Stimulated activated CD8-positive, alpha-beta memory T cell treated with anti-CD3 and anti-CD28 coated beads, Interleukin-15, amount 100 ng/mL, for 48 hours (primary cell): ENCODE results near the gene ZC3H14.
"Not testable (repeated sequence)": the region's sequence is repeated elsewhere in the genome, so short reads cannot be mapped to it uniquely, and the experiment has no call there.

Experiments
- DNase-seq, 2 donors: peaks; one replicate each; pipeline ENCODE4 v3.0.0-alpha.2; 2020; ENCODE audit warnings: low read depth in 2 of 2

Gene ZC3H14, protein sequence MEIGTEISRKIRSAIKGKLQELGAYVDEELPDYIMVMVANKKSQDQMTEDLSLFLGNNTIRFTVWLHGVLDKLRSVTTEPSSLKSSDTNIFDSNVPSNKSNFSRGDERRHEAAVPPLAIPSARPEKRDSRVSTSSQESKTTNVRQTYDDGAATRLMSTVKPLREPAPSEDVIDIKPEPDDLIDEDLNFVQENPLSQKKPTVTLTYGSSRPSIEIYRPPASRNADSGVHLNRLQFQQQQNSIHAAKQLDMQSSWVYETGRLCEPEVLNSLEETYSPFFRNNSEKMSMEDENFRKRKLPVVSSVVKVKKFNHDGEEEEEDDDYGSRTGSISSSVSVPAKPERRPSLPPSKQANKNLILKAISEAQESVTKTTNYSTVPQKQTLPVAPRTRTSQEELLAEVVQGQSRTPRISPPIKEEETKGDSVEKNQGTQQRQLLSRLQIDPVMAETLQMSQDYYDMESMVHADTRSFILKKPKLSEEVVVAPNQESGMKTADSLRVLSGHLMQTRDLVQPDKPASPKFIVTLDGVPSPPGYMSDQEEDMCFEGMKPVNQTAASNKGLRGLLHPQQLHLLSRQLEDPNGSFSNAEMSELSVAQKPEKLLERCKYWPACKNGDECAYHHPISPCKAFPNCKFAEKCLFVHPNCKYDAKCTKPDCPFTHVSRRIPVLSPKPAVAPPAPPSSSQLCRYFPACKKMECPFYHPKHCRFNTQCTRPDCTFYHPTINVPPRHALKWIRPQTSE

DNA sequence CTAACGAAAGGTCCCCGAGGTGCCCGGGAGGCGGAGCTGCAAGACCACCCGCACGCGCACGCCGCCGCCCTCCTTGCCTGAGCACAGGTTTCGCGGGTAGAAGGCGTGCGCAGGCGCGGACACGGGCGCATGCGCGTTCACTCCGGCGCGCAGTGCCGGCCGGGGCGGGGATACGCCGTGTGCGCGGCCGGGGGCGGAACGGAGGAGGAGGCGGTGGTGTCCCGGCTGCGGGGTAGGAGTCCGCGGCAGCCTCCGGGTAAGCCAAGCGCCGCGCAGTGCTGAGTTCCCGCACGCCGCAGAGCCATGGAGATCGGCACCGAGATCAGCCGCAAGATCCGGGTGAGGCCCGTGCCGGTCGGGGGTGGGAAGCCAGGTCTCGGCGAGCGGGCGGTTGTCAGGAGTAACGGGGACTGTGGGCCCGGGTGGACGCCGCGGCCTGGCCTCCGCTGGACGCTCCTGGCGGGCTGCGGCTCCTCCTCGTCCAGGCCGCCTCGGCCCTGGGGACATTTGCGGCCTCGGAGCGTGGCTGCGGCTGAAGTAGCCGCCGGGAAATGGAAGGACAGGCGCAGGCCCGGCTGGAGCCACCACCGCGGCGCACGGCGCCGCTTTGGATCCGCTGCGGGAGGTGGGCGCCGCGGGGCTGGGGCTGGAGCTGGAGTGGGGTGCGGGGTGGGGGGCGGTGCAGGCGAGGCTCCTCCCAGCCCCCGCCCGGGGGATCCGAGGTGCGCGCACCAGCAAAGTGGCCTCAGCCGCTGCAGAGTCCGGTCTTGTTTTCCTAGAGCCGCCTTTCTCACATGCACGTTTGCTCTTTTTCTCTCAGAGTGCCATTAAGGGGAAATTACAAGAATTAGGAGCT lies at the start of gene ZC3H14:
TSS of gene ZC3H14 (plus strand) at position 207 of the 856 bp plus-strand sequence. CDS start at position 304, 97 bp downstream.
- DNase-seq, result peak; percentile 84 to 85

DNA sequence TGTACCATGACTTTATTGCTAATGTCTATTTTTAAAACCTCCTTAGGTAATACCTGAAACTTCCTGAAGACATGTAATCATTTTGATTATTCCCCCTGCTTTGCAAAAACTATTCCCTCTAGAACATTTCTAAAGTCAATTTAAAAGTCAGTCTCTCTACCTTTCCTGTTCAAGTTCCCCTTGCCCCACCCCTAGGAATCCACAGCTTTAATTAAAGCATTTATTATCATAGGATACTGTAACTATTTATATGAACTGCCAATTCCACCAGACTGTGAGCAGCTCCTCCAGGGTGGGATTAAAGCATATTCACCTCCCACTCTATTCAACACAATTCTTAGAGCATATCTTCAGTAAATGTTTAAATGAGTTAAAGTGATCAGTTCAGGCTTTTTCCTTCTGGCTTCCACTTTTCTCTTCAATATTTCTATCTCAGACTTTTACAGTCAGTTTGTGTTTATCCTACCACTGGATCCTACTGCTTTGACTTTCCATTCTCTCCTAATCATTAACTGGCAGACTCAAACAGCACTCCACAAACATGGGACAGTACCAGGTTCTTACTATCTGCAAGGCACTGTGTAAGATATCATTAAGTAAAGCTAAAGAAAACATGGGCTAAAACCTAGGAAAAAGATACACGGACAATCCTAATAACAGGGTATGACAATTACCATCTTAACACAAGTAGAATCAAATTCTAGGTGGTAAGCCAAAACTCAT lies 47.2 kb upstream of the ZC3H14 start:
- DNase-seq, result no peak

DNA sequence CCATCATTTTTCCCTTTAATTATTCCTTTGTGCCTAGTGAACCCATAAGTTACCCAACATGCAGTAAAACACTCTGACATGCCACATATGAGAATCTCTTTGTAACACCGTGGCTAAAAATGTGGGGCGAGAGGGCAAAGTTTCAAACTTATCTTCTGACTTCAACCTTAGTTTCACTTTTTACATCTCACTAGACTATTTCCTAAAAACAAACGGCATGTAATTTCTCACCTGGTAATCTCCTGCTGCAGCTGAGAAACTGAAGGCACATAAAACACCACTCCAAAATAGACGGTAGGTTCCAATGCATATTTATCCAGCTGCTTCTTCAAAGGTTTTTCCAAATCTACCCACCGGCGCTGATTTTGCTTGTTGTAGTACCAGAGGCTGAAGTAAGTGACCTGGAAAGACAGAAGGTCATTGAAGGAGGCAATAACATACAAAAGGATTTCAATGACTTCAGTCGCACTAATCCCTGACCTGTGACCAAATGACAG lies 45.9 kb upstream of the ZC3H14 start:
- no peak for DNase-seq

DNA sequence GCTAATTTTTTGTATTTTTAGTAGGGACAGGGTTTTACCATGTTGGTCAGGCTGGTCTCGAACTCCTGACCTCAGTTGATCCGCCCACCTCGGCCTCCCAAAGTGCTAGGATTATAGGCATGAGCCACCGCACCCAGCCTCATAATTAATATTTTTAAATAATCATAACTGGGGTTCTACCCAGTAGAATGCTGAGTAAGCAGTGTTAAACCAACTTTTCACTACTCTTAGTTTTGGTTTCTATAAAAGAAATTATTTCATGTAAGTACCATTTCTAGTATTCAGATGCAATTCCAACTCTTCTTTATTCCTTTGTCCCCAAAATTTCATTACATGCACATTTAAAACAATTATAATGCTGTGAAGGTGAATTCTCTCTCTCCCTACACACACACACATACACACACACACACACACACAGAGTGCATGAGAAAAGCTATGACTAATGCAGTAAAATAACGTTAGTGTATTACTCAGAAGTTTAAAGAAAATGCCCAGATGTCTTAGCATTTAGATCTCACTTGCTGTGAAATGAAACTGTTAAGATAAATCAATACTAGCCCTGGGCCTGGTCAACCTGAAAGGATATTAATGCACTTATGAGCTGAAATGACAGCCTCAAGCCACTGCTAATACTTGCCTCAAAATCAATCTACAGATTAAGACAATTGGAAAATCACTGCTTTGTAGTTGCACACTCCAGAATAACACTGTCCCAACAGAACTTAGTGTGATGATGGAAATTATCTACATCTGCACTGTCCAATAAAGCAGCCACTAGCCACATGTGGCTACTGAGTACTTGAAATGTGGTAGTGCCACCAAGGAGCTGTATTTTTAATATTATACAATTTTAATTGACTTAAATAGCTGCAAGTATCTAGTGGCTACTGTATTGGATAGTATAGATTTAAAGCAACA lies 44.0 kb upstream of the ZC3H14 start:
- no peak for DNase-seq

DNA sequence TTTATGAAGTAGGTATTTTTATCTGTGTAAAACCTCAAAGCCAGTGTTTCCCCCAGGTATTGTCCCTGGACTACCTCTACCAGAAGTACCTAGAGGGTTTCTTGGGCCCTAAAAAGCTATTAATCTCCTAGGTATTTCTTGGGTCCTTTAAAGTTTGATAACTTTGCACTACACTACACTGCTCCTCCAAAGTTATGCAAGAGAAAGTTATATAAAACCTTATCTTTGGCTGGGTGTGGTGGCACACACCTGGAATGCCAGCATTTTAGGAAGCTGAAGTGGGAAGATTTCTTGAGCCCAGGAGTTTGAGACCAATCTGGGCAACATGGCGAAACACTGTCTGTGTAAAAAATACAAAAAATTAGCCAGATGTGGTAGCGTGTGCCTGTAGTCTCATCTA lies 42.9 kb upstream of the ZC3H14 start:
- DNase-seq, result no peak

DNA sequence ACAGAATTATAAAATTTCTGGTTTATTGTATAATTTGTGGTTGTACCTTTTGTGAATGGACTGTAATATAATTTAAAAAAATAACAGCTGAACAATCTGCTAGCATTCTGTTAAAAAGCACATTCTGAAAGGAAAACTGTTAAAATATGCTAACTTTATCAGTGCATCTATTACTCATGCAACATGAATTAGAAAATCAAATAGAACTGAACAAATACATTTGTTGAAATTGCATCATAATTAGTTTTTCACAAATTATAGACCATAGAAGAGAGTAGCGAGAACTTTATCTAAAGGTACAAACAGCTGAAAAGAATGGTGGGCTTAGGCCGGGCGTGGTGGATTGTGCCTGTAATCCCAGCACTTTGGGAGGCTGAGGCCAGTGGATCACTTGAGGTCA lies 41.0 kb upstream of the ZC3H14 start:
- no peak for DNase-seq

DNA sequence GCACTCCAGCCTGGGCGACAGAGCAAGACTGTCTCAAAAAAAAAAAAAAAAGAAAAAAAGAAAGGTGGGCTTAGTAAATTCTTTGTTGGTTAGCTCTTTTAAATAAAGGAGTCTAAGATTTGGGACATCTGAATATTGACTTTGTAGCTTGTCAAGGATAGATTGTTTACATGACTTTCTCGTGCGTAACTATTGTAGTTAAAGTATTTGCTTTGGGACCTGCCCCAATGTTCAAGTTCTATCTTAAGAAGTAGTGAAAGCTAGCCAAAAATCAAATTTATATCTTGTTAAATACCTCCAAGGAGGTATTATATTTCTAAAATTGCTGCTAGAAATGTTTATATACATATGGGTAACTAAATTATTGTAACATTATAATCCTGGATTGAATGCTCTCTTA lies 40.4 kb upstream of the ZC3H14 start:
- DNase-seq, result no peak

DNA sequence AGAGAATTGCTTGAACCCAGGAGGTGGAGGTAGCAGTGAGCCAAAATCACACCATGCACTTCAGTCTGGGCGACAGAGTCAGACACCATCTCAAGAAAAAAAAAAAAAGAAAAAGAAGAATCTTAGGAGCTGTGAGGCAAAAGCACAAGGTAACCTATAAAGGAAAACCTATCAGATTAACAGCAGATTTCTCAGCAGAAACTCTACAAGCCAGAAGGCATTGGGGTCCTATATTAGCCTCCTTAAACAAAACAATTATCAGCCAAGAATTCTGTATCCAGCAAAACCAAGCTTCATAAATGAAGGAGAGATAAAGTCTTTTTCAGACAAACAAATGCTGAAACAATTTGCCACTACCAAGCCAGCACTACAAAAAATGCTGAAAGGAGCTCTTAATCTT lies 32.9 kb upstream of the ZC3H14 start:
- not testable (repeated sequence) for DNase-seq

DNA sequence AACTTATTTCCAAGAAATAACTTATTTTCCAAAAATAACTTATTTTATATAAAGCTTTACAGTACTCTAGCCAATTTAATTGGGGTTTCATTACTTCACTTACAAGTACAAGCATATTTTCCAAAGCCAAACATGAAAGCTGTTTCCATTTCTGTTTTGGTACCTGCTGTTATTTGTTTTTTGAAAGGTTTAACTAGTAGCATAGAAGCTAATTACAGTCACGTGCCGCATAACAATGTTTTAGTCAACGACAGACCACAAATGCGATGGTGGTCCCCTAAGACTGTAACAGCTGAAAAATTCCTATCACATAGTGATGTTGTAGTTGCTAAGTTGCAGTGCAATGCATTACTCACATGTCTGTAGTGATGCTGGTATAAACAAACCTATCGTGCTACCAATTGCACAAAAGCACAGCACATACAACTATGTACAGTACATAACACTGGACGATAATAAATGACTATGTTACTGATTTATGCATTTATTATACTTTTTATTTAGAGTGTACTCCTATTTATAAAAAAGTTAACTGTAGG lies 29.7 kb upstream of the ZC3H14 start:
- no peak for DNase-seq

DNA sequence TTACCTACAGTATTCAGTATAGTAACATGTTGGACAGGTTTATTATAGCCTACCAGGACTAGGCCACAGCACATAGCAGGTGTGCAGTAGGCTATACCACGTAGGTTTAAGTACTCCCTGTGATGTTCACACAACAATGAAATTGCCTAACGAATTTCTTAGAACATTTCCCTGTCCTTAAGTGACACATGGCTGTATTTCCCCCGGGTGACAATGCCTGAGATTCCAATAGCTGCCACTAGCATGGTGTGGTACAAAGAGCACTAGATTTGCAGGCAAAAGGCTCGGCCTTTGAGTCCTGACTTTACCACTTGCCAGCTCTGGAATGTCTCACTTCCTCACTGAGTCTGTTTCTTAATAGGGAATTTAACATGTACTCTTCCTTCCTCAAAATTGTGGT lies 27.7 kb upstream of the ZC3H14 start:
- DNase-seq, result no peak

DNA sequence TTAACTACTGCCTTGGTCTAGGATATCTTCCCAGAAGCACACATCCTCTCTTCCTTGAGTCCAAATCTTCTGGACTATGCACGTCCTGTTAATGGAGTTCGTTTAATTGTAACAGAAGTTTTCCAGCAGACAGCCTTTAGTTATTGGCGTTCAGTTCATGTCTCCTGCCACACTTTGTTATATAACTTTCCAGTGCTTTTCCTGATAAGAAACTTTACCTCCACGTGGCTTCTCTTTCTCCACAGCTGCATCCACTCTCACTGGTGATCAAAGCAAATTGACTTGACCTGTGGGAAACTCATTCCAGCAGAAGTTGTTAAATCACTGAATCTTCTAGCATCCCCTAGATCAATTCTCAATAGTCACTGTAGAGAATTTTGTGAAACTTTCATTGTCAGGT lies 27.0 kb upstream of the ZC3H14 start:
- DNase-seq, result no peak

DNA sequence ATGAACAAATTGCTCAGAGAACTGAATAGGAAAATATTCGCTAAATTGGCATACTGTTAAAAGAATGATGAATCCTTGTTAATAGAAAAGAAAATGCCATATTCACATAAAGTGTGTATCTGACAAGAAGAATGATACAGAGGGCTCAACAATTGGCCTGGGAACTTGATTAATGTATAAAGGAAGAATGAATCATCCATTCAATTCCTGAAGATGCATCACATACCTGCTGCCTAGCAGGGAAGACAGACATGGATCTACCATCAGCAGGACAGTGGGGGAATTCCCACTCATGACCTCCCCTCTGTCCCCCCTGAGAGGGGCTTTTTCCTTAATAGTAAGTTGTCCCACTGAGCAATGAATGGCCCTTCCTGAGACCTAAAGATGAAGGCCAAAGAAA lies 21.5 kb upstream of the ZC3H14 start:
- no peak for DNase-seq

DNA sequence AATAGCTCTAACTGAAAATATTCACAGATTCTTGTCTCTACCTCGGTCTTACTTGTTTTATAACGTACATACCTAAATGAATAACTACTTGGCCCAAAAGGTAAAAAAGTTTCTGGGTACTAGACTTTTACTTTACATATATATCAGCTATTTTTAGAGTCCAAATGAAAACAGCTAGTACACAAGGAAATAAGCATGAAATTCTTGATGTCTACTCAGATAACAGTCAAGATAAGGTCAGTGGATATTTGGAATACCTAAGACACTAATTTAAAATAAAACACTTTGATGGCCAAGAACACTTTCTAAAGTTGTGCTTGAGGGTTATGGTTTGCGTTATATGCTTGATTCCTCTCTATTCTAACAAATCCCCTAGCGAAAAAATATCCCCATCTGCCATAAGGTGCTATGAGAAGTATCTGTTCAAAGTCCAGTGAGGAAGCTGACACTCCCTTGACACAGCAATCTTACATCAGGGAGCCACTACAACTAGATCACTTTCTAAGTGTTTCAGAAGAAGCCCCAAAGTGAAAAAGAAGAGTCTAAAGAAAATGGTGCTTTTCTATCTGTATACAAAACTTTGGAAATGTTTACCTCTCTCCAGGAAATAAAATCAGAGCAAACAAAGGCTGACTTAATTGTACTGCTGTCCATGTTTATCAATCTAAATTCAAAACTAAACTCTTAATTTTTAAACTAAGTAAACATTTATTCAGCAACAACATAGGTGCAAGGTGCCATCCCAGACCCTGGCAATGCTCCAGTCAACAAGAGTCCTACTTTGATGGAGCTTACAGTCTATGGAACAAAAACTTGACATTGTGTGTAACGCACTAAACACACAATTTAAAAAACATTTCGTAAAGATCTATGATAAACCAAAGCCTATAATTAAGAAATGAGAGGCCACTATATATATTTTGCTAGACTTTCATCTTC lies 19.7 kb upstream of the ZC3H14 start:
- no peak for DNase-seq

DNA sequence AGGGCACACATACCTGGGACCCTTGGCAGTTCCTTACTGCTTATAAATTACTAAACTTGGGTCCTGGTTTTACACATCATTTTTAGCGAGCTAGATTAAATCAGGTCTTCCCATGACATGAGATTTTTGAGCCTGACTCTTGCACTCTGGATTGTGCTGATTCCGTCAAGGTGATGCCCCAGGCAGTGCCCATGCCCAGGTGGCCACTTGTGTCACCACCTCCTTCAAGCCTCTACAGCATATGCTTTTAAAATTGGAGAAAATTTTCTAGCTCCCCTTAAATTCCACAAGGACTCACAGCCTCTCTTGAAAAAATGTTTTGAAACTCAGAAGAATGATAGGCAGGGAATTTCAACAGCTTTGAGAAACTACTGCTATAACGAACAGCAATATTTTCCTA lies 17.6 kb upstream of the ZC3H14 start:
- DNase-seq, result no peak

DNA sequence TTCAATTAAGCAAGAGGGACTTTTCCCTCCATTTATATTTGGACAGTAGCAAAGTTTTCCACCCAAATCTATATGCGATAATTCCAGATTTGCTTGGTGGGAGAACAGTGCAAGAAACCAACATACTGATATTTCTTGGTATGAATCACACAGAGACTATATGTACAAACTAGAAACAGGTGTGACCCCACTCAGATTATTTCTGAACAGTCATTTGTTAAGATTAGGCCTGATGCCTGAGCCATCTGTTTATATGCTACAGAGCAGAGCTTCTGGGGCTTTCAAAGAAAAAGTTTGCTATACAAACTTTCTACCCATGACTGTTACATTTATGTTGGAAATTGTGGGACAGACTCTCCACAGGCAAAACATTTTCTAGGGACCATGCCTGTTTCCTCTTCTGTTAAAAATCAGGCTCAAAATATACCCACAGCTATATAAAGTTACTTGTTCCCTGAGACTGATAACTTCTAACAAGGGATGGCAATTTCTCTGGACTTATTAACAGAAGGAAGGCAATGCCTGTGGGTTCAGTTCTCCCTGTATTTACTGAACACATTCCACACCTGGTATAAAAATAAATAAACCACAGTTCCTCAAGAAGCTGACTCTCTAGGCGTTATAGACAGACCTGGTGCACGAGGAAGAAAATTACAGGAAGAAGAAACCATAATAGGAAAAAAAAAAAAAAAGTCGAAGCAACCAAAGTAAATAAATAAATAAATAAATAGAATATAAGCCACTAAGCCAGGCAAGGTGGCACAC lies 16.0 kb upstream of the ZC3H14 start:
- DNase-seq, result no peak

DNA sequence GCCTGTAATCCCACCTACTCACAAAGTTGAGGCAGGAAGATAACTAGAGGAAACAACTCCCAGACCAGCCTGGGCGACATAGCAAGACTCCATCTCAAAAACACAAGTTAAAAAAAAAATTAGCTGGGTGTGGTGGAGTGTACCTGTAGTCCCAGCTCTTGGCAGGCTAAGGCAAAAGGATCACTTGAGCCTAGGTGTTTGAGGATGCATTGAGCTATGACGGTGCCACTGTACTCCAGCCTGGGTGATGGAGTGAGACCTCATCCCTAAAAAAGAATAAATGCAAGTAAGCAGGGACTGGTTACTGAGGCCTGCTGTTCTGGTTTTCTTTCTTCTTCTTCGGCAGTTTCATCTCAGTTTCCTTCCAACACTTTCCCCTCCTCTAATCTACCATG lies 15.5 kb upstream of the ZC3H14 start:
- DNase-seq, result no peak

DNA sequence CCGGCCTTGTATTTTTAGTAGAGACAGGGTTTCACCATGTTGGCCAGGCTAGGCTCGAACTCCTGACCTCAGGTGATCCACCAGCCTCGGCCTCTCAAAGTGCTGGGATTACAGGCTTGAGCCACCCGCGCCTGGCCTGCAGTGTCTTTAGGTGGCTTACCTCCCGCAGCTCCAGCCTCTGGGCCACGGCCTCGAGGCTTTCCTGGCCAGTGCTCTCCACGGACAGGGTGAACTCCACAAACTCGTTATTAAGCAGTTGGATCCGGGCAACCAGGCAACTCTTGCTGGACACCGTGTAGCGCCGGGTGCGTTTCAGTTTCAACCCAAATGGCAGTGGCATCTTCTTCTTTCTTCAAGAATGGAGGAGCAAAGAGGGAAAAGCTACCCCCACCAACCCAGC lies 12.8 kb upstream of the ZC3H14 start:
- DNase-seq, result no peak
